ENCODE data around the gene SRGN. TPM values are rescaled to one million over a fixed set of nuclear protein-coding genes. Genes with fewer than 3 reads are reported as not detected.

The SRGN gene
- total and polyA plus RNA-seq, 2 of the 8 experiments (the other 6 are each of a cell fraction or from before 2014, with no cell fraction given), result 0.06 TPM; not detected in 1

- no peaks in the 10 kb centered on the region for H3K79me2 ChIP-seq (ENCODE audit: control insufficient read depth in 1 of 2, insufficient read depth in 2 of 2, low read length in 2 of 2)
- H2BK20ac ChIP-seq (ENCODE audit: low read length), result no peak overlapping the region
- DNase-seq (ENCODE audit: low read depth in 1 of 2, low spot score in 2 of 2) (no peak), FAIRE-seq (no peak)
- H4K91ac ChIP-seq (replicated peaks; ENCODE audit: insufficient read length, low read length), result no peak overlapping the region
- no peak overlapping the region for H3K9ac ChIP-seq (replicated peaks in 1 of 4; ENCODE audit: extremely low read depth in 1 of 4, low read depth in 3 of 4, low read length in 3 of 4)
- no peak overlapping the region for H2BK15ac ChIP-seq (ENCODE audit: low read length)
- no peak overlapping the region for H3K27ac ChIP-seq (ENCODE audit: low read depth, low read length)
- H4K20me1 ChIP-seq (replicated peaks in 1 of 2; ENCODE audit: control insufficient read depth in 1 of 2, insufficient read depth in 2 of 2, low read length in 2 of 2), result no peaks in the 10 kb centered on the region
- H4K8ac ChIP-seq (ENCODE audit: extremely low read depth, insufficient read depth, low read length), result no peak overlapping the region; the same call in 1 of the 2 replicates
- H3K9me3 ChIP-seq (ENCODE audit: insufficient read depth in 2 of 2, low read depth in 1 of 2, low read length in 1 of 2), result no peaks in the 10 kb centered on the region
- H3K79me1 ChIP-seq (ENCODE audit: low read depth, low read length), result no peaks in the 10 kb centered on the region
- H2AK5ac ChIP-seq (ENCODE audit: low read depth, low read length), result no peak overlapping the region
- H3K4me3 ChIP-seq (ENCODE audit: extremely low read depth in 1 of 4, insufficient read depth in 2 of 4, low read depth in 3 of 4, low read length in 4 of 4), result no peak overlapping the region
- no peak overlapping the region for H3K14ac ChIP-seq (ENCODE audit: insufficient read length)
- H3K56ac ChIP-seq (replicated peaks; ENCODE audit: insufficient read length, low read depth, low read length), result no peak overlapping the region
- no peak overlapping the region for H2AFZ ChIP-seq (ENCODE audit: low read length)
- H2BK5ac ChIP-seq (ENCODE audit: low read depth, low read length), result no peak overlapping the region
- no peaks in the 10 kb centered on the region for H3K23me2 ChIP-seq (ENCODE audit: low read depth, low read length)
- no peak overlapping the region for H3K4ac ChIP-seq (replicated peaks; ENCODE audit: insufficient read length, low read depth, low read length)
- H3K4me1 ChIP-seq (replicated peaks in 1 of 4; ENCODE audit: control insufficient read depth in 3 of 4, insufficient read depth in 4 of 4, low read length in 3 of 4), result peaks cover 0 to 2% (median 0%) of the 10 kb centered on the region in 4 experiments; a peak in 1 of 7 replicates
- no peaks in the 10 kb centered on the region for H3K27me3 ChIP-seq (replicated peaks in 1 of 4; ENCODE audit: control insufficient read depth in 3 of 4, extremely low read depth in 1 of 4, insufficient read depth in 3 of 4, low read length in 3 of 4)
- CTCF ChIA-PET (ENCODE audit: partially characterized antibody), result interaction anchor here (0.9 kb wide), 1 partner anchor 93 kb away, joined by 3 read pairs; no protein-coding TSS in a partner anchor
- H2BK120ac ChIP-seq (replicated peaks; ENCODE audit: low read depth, low read length), result no peak overlapping the region
- H4K5ac ChIP-seq (ENCODE audit: insufficient read length, low read depth, low read length), result no peak overlapping the region
- no peak overlapping the region for H2BK12ac ChIP-seq (ENCODE audit: low read depth, low read length)
- POLR2A ChIA-PET (ENCODE audit: partially characterized antibody), result interaction anchor here (0.6 kb wide), 1 partner anchor 115 kb away, joined by 3 read pairs; no protein-coding TSS in a partner anchor
- H3K18ac ChIP-seq (ENCODE audit: extremely low read depth, low read length), result no peak overlapping the region
- no peaks in the 10 kb centered on the region for H3K36me3 ChIP-seq (ENCODE audit: control insufficient read depth in 2 of 4, insufficient read depth in 4 of 4, low read length in 3 of 4)
- H3K23ac ChIP-seq (ENCODE audit: insufficient read length), result no peak overlapping the region
- no peak overlapping the region for H3K4me2 ChIP-seq (ENCODE audit: insufficient read depth in 1 of 2, low read depth in 2 of 2, low read length in 2 of 2)
- WGBS, 2 experiments (ENCODE audit: extremely low coverage in 1 of 2, insufficient coverage in 1 of 2, insufficient read length in 1 of 2, insufficient replicate concordance in 2 of 2, low coverage in 1 of 2, low lambda C conversion rate in 2 of 2, missing lambda C conversion rate in 1 of 2), result 92% methylated on average over 4 of the region's 4 CpGs; no CpG with 5 or more reads in 1 of the 2 experiments
- TF ChIP-seq MAFK (IDR thresholded peaks at IDR 0.05; ENCODE audit: low read depth, low read length) (no peak), USF2 (IDR thresholded peaks at IDR 0.05; ENCODE audit: low read length) (no peak), NANOG (IDR thresholded peaks at IDR 0.05; ENCODE audit: insufficient read depth, low read depth, low read length, poor library complexity, severe bottlenecking) (no peak), TAF7 (optimal IDR thresholded peaks at IDR 0.05; ENCODE audit: borderline replicate concordance, low read depth, low read length) (no peak), RFX5 (IDR thresholded peaks at IDR 0.05; ENCODE audit: borderline replicate concordance, low read depth, low read length) (no peak)
Observed at GRCh38 chr10:69097729-69098128, 9.8 kb downstream of the SRGN start.
